DND-41 (cell line): Measurements from ENCODE around the gene GALK2.

Source experiments
- ATAC-seq: fragments of 200-7000 bp; cut with Tn5 transposase; 3 replicates; pipeline ENCODE4 v1.9.1; 2021; ENCODE audit warnings: low read depth; ENCODE audit not compliant: insufficient read depth
- DNase-seq: peaks from one replicate; pipeline ENCODE4 v3.0.0-alpha.2; 2020
- H2AFZ ChIP-seq: 2 replicates; pipeline ENCODE4 v1.6.0; 2012; ENCODE audit warnings: low read depth, low read length
- H3K27ac ChIP-seq: 2 replicates; pipeline ENCODE4 v1.5.1; 2012; ENCODE audit warnings: low read length, inconsistent platforms
- H3K27me3 ChIP-seq: fragments of 200-600 bp; sonication (generic); 2 replicates; pipeline ENCODE4 v1.6.0; 2012; ENCODE audit warnings: low read length, mild to moderate bottlenecking, inconsistent platforms; ENCODE audit not compliant: insufficient read depth, poor library complexity
- H3K36me3 ChIP-seq: 2 replicates; pipeline ENCODE4 v1.5.1; 2012; ENCODE audit warnings: low read length, inconsistent platforms; ENCODE audit not compliant: insufficient read depth
- H3K4me1 ChIP-seq: 2 replicates; pipeline ENCODE4 v1.5.1; 2012; ENCODE audit warnings: mild to moderate bottlenecking, low read length; ENCODE audit not compliant: insufficient read depth
- H3K4me2 ChIP-seq: 2 replicates; pipeline ENCODE4 v1.6.0; 2012; ENCODE audit warnings: mild to moderate bottlenecking, moderate library complexity, low read length, inconsistent platforms; ENCODE audit not compliant: insufficient read depth
- H3K4me3 ChIP-seq, 2 experiments: fragments of 200-600 bp in 1 of 2; shearing (Covaris generic) in 1 of 2; 2 replicates each; pipeline ENCODE4 v1.5.1; 2012 to 2016; ENCODE audit warnings: inconsistent platforms in 2 of 2, low read length in 2 of 2, mild to moderate bottlenecking in 2 of 2, low read depth in 1 of 2, moderate library complexity in 1 of 2
- H3K79me2 ChIP-seq: 2 replicates; pipeline ENCODE4 v1.6.0; 2012; ENCODE audit warnings: low read length, inconsistent platforms; ENCODE audit not compliant: insufficient read depth
- H3K9ac ChIP-seq: 2 replicates; pipeline ENCODE4 v1.6.0; 2012; ENCODE audit warnings: low read depth, mild to moderate bottlenecking, inconsistent platforms, low read length, moderate library complexity
- H3K9me3 ChIP-seq: 2 replicates; pipeline ENCODE4 v1.5.1; 2012; ENCODE audit warnings: low read length, moderate library complexity, mild to moderate bottlenecking, inconsistent platforms; ENCODE audit not compliant: insufficient read depth, severe bottlenecking
- H4K20me1 ChIP-seq: 2 replicates; pipeline ENCODE4 v1.6.0; 2012; ENCODE audit warnings: low read length; ENCODE audit not compliant: insufficient read depth
- EZH2 ChIP-seq: IDR thresholded peaks from 3 replicates; pipeline ENCODE4 v1.6.1; 2012; ENCODE audit warnings: borderline replicate concordance, low read depth, mild to moderate bottlenecking, moderate library complexity, low read length, inconsistent platforms; ENCODE audit not compliant: severe bottlenecking
- TF ChIP-seq, protein P1 (sequence below): IDR thresholded peaks from 2 replicates; pipeline ENCODE4 v1.5.1; 2012; ENCODE audit warnings: borderline replicate concordance, low read length, moderate library complexity, mild to moderate bottlenecking; ENCODE audit not compliant: poor library complexity, severe bottlenecking; ENCODE audit errors: extremely low read depth

GALK2 gene

DNA sequence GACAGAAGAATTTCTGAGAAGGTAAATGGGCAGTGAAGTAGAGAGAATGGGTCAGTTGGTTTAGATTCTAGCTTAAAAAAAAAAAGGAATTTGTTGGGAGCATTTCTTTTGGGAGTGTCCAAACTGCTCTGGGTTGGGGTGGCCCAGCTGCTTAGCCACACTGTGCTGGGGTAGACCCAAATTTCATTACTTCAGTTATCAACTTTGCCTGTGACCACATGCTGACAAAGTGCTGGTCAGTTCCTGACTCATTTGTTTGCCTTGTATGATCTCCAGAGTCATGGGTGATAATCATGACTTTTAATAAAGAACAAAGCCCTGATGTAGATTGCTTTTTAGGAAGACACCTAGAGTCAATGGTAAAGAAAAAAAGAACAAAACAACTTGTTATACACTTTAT is 131.5 kb downstream of the GALK2 start:
- Histone ChIP-seq H3K9ac (no peak overlapping the region), H3K4me3 (no peak overlapping the region), H3K4me2 (no peak overlapping the region), H3K79me2 (no peaks in the 10 kb centered on the region), H3K9me3 (no peaks in the 10 kb centered on the region), H2AFZ (no peak overlapping the region), H3K27ac (no peak overlapping the region), H3K36me3 (peaks cover 27% of the 10 kb centered on the region), H4K20me1 (no peaks in the 10 kb centered on the region), H3K27me3 (no peaks in the 10 kb centered on the region), H3K4me1 (no peaks in the 10 kb centered on the region)
- TF ChIP-seq EZH2 = no peak
- TF ChIP-seq, protein P1, sequence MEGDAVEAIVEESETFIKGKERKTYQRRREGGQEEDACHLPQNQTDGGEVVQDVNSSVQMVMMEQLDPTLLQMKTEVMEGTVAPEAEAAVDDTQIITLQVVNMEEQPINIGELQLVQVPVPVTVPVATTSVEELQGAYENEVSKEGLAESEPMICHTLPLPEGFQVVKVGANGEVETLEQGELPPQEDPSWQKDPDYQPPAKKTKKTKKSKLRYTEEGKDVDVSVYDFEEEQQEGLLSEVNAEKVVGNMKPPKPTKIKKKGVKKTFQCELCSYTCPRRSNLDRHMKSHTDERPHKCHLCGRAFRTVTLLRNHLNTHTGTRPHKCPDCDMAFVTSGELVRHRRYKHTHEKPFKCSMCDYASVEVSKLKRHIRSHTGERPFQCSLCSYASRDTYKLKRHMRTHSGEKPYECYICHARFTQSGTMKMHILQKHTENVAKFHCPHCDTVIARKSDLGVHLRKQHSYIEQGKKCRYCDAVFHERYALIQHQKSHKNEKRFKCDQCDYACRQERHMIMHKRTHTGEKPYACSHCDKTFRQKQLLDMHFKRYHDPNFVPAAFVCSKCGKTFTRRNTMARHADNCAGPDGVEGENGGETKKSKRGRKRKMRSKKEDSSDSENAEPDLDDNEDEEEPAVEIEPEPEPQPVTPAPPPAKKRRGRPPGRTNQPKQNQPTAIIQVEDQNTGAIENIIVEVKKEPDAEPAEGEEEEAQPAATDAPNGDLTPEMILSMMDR = no peak
- DNase-seq = no peak
- no peak for ATAC-seq

DNA sequence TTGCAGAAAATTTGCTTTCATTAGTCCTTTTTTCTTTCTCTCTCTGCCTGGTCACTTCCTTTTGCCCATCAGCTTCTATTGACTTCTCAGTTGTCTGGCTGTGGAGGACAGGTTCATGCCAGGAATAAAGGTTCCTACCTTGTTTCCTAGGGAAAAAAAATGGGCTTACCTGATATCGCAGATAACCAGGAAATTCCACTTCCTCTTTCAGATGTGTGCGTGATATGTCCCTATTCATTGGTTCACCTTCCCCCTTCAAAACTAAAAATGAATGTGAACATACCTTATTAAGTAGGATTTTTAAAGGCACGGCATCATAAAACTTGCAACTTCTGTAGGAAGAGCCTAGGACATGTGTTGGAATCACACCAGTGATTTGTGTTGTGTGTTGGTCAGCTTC is 133.0 kb downstream of the GALK2 start:
- no peaks in the 10 kb centered on the region for H3K9me3 ChIP-seq
- no peak overlapping the region for H3K4me2 ChIP-seq
- H4K20me1 ChIP-seq = no peaks in the 10 kb centered on the region
- H3K27ac ChIP-seq = no peak overlapping the region
- H3K9ac ChIP-seq = no peak overlapping the region
- no peak overlapping the region for H2AFZ ChIP-seq
- TF ChIP-seq, protein P1 = no peak
- no peak for TF ChIP-seq EZH2
- peaks cover 27% of the 10 kb centered on the region for H3K36me3 ChIP-seq
- no peaks in the 10 kb centered on the region for H3K27me3 ChIP-seq
- DNase-seq (no peak), ATAC-seq (no peak)
- H3K4me1 ChIP-seq = no peaks in the 10 kb centered on the region
- no peaks in the 10 kb centered on the region for H3K79me2 ChIP-seq
- H3K4me3 ChIP-seq = no peak overlapping the region

DNA sequence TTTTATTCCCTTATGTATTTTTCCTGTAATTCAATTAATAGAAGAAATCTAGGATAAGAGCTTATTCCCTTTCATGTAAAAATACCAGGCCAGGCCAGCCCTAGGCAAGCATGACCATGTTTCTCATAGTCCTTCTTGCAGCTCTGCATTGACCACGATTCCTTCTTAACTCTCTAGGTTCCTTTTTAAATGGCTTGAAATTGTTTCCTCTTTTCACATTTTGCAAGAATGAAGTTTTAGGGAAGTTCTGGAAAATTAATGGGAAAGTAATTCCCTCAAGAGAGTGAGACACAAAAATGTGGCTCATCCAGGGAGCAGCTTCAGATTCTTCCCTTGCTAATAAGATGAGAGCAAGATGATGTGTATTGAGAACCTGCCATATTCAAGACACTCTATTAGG is 136.5 kb downstream of the GALK2 start:
- DNase-seq = no peak
- H3K36me3 ChIP-seq = peaks cover 29% of the 10 kb centered on the region
- no peak overlapping the region for H3K27ac ChIP-seq
- TF ChIP-seq, protein P1 = no peak
- no peak for TF ChIP-seq EZH2
- no peaks in the 10 kb centered on the region for H3K27me3 ChIP-seq
- no peak overlapping the region for H3K9ac ChIP-seq
- H3K79me2 ChIP-seq = no peaks in the 10 kb centered on the region
- H4K20me1 ChIP-seq = no peaks in the 10 kb centered on the region
- no peak overlapping the region for H3K4me2 ChIP-seq
- no peak for ATAC-seq
- no peak overlapping the region for H3K4me3 ChIP-seq
- H2AFZ ChIP-seq = no peak overlapping the region
- no peaks in the 10 kb centered on the region for H3K4me1 ChIP-seq
- no peaks in the 10 kb centered on the region for H3K9me3 ChIP-seq

DNA sequence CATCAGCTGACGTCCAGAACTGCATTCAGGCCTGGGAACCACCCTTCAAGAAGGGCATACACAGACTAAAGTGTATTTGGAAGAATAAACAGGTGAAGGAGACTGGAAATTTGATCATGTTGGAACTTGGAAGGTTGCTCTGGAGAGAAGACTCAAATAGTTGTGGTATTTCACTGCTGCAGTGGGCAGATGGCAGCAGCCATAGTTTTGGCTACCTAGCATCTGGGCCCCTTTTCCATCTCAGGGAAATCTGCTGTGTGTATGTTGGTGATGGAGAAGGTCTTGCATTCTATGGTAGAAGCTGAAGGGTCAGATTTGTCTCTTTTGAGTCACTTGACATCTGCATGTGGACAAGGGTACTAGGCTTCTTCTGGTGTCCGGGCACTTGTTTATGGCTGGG is 138.6 kb downstream of the GALK2 start:
- H3K4me1 ChIP-seq = no peaks in the 10 kb centered on the region
- DNase-seq (no peak), ATAC-seq (no peak)
- H3K9ac ChIP-seq = no peak overlapping the region
- no peak overlapping the region for H2AFZ ChIP-seq
- H3K4me2 ChIP-seq = no peak overlapping the region
- no peaks in the 10 kb centered on the region for H4K20me1 ChIP-seq
- no peaks in the 10 kb centered on the region for H3K9me3 ChIP-seq
- no peaks in the 10 kb centered on the region for H3K79me2 ChIP-seq
- H3K27me3 ChIP-seq = no peaks in the 10 kb centered on the region
- TF ChIP-seq, protein P1 = no peak
- H3K36me3 ChIP-seq = peaks cover 21% of the 10 kb centered on the region
- H3K4me3 ChIP-seq = no peak overlapping the region
- H3K27ac ChIP-seq = no peak overlapping the region
